ENCODE results near the gene RNF208.

RNF208 gene

GRCh38 chr9:137213160-137214060 lies 8.6 kb downstream of the RNF208 start:
- no peak for DNase-seq (ENCODE audit: low spot score)

GRCh38 chr9:137212520-137212919 lies 9.5 kb downstream of the RNF208 start:
- no peak for DNase-seq (ENCODE audit: low spot score)

- no peak for DNase-seq (ENCODE audit: low spot score)
These were observed 10.5 kb downstream of the RNF208 start for GRCh38 chr9:137211532-137211931.

- DNase-seq (ENCODE audit: low spot score) = no peak
These were observed 15.4 kb downstream of the RNF208 start for GRCh38 chr9:137206602-137207001.

GRCh38 chr9:137205126-137206069 lies 16.6 kb downstream of the RNF208 start, which contains the start of the genes NDOR1 and TMEM203:
Gene NDOR1, plus strand, starts transcription at chr9:137205700. Its CDS starts 78 bp downstream, at chr9:137205778.
Gene TMEM203, minus strand, starts transcription at chr9:137205648. Its CDS starts 234 bp downstream, at chr9:137205414.
- DNase-seq (ENCODE audit: low spot score) = peak; percentile 90

GRCh38 chr9:137204731-137205125 lies 17.3 kb downstream of the RNF208 start:
- DNase-seq (ENCODE audit: low spot score) = no peak

GRCh38 chr9:137202966-137203365 lies 19.1 kb downstream of the RNF208 start:
- DNase-seq (ENCODE audit: low spot score) = no peak

GRCh38 chr9:137201205-137201868 lies 20.7 kb downstream of the RNF208 start:
- no peak for DNase-seq (ENCODE audit: low spot score)

- DNase-seq (ENCODE audit: low spot score) = peak; percentile 99
These were observed 21.5 kb downstream of the RNF208 start, which contains the start of gene TPRN for GRCh38 chr9:137200311-137201204. Gene TPRN, minus strand, starts transcription at chr9:137200741. Its CDS starts 30 bp downstream, at chr9:137200711.

- no peak for DNase-seq (ENCODE audit: low spot score)
These were observed 22.5 kb downstream of the RNF208 start for GRCh38 chr9:137199411-137200121.

GRCh38 chr9:137198902-137199283 lies 23.1 kb downstream of the RNF208 start:
- no peak for DNase-seq (ENCODE audit: low spot score)

GRCh38 chr9:137198051-137198901 lies 23.8 kb downstream of the RNF208 start:
- no peak for DNase-seq (ENCODE audit: low spot score)

- DNase-seq (ENCODE audit: low spot score) = no peak
These were observed 26.4 kb downstream of the RNF208 start for GRCh38 chr9:137195525-137196220.

GRCh38 chr9:137194909-137195308 lies 27.1 kb downstream of the RNF208 start:
- no peak for DNase-seq (ENCODE audit: low spot score)

GRCh38 chr9:137194388-137194787 lies 27.7 kb downstream of the RNF208 start:
- no peak for DNase-seq (ENCODE audit: low spot score)

- DNase-seq (ENCODE audit: low spot score) = no peak
These were observed 28.3 kb downstream of the RNF208 start for GRCh38 chr9:137193771-137194170.

GRCh38 chr9:137192859-137193258 lies 29.2 kb downstream of the RNF208 start:
- no peak for DNase-seq (ENCODE audit: low spot score)

GRCh38 chr9:137192448-137192780 lies 29.6 kb downstream of the RNF208 start:
- DNase-seq (ENCODE audit: low spot score) = no peak

Data from CD4-positive, alpha-beta T cell treated with Interleukin-2 at 100 ng/mL for 4 hours (primary cell).